GM23338 (cell line): ENCODE data around the gene TGFBI. TPM values are rescaled to one million over a fixed set of nuclear protein-coding genes. Genes with fewer than 3 reads are reported as not detected.

Source experiments
- ATAC-seq: fragments of 200-7000 bp; cut with Tn5 transposase; 3 replicates; pipeline ENCODE4 v1.9.1; 2020
- DNase-seq: peaks from one replicate; pipeline ENCODE4 v3.0.0-alpha.2; 2015; ENCODE audit warnings: low spot score
- H2AFZ ChIP-seq: fragments of 200-600 bp; sonication (generic); 2 replicates; pipeline ENCODE4 v1.8.0; 2016; ENCODE audit warnings: antibody characterized with exemption, mild to moderate bottlenecking, moderate library complexity
- H3F3A ChIP-seq: fragments of 200-600 bp; sonication (generic); replicated peaks from 2 replicates; pipeline ENCODE4 v1.8.0; 2017; ENCODE audit warnings: antibody characterized with exemption, mixed run types, low read depth
- H3K27ac ChIP-seq: fragments of 200-600 bp; sonication (generic); 2 replicates; pipeline ENCODE4 v1.6.1; 2016; ENCODE audit warnings: low read depth
- H3K27me3 ChIP-seq: fragments of 200-600 bp; sonication (generic); 2 replicates; pipeline ENCODE4 v1.8.0; 2016; ENCODE audit warnings: mild to moderate bottlenecking, mixed run types, moderate library complexity; ENCODE audit not compliant: insufficient read depth
- H3K36me3 ChIP-seq: fragments of 200-600 bp; sonication (generic); 2 replicates; pipeline ENCODE4 v1.8.0; 2016; ENCODE audit warnings: mild to moderate bottlenecking; ENCODE audit not compliant: insufficient read depth
- H3K4me1 ChIP-seq: fragments of 200-600 bp; sonication (generic); 2 replicates; pipeline ENCODE4 v1.8.0; 2016; ENCODE audit warnings: mild to moderate bottlenecking, moderate library complexity; ENCODE audit not compliant: insufficient read depth
- H3K4me2 ChIP-seq: fragments of 200-600 bp; sonication (generic); 2 replicates; pipeline ENCODE4 v1.7.1; 2017; ENCODE audit warnings: mixed run types
- H3K4me3 ChIP-seq: fragments of 200-600 bp; sonication (generic); 2 replicates; pipeline ENCODE4 v1.6.1; 2016; ENCODE audit warnings: mixed run types
- H3K79me2 ChIP-seq: fragments of 200-600 bp; sonication (generic); replicated peaks from 2 replicates; pipeline ENCODE4 v1.8.0; 2017; ENCODE audit warnings: mild to moderate bottlenecking; ENCODE audit not compliant: insufficient read depth
- H3K9me2 ChIP-seq: fragments of 200-600 bp; sonication (generic); 2 replicates; pipeline ENCODE4 v1.8.0; 2017; ENCODE audit not compliant: insufficient read depth
- H4K20me1 ChIP-seq: fragments of 200-600 bp; sonication (generic); replicated peaks from 2 replicates; pipeline ENCODE4 v1.8.0; 2017; ENCODE audit warnings: mild to moderate bottlenecking; ENCODE audit not compliant: insufficient read depth
- H3K27ac Mint-ChIP-seq: 2 replicates; pipeline ENCODE4 v1.8.0; 2020; ENCODE audit warnings: inconsistent platforms, mild to moderate bottlenecking, moderate library complexity, mixed read lengths
- H3K27me3 Mint-ChIP-seq: 3 replicates; pipeline ENCODE4 v1.8.0; 2022; ENCODE audit warnings: low read depth, mild to moderate bottlenecking, moderate library complexity, mixed read lengths, inconsistent platforms; ENCODE audit not compliant: insufficient read depth, poor library complexity
- H3K36me3 Mint-ChIP-seq: 3 replicates; pipeline ENCODE4 v1.8.0; 2021; ENCODE audit warnings: low read depth, mild to moderate bottlenecking, inconsistent platforms, moderate library complexity, mixed read lengths
- H3K4me1 Mint-ChIP-seq: 3 replicates; pipeline ENCODE4 v1.8.0; 2020; ENCODE audit warnings: mild to moderate bottlenecking, inconsistent platforms, mixed read lengths
- H3K4me3 Mint-ChIP-seq: 3 replicates; pipeline ENCODE4 v1.8.0; 2021; ENCODE audit warnings: moderate library complexity, mild to moderate bottlenecking, inconsistent platforms, mixed read lengths
- H3K9me3 Mint-ChIP-seq: 3 replicates; pipeline ENCODE4 v1.8.0; 2020; ENCODE audit warnings: moderate library complexity, mild to moderate bottlenecking, inconsistent platforms, mixed read lengths
- CTCF ChIP-seq, 2 experiments: fragments of 200-600 bp in 1 of 2; sonication (generic) in 1 of 2; conservative IDR thresholded peaks; 2 replicates each; pipeline versions ENCODE4 v1.5.1 to v1.6.1; 2016 to 2017; ENCODE audit warnings: antibody characterized with exemption in 2 of 2, low read depth in 2 of 2, mild to moderate bottlenecking in 2 of 2, moderate library complexity in 1 of 2
- ETS1 ChIP-seq: IDR thresholded peaks from 2 replicates; pipeline ENCODE4 v1.6.1; 2016; ENCODE audit warnings: antibody characterized with exemption
- EZH2 ChIP-seq: fragments of 200-600 bp; sonication (generic); IDR thresholded peaks from one replicate; pipeline ENCODE4 v1.8.0; 2017; ENCODE audit warnings: antibody characterized with exemption, mild to moderate bottlenecking, low read depth; ENCODE audit not compliant: unreplicated experiment
- JUNB ChIP-seq: IDR thresholded peaks from one replicate; pipeline ENCODE4 v1.6.1; 2016; ENCODE audit warnings: antibody characterized with exemption; ENCODE audit not compliant: unreplicated experiment
- NANOG ChIP-seq: IDR thresholded peaks from 2 replicates; pipeline ENCODE4 v1.6.1; 2016; ENCODE audit warnings: antibody characterized with exemption, borderline replicate concordance
- STAT1 ChIP-seq: IDR thresholded peaks from one replicate; pipeline ENCODE4 v1.6.1; 2016; ENCODE audit warnings: antibody characterized with exemption; ENCODE audit not compliant: unreplicated experiment
- ZNF114 ChIP-seq: fragments of 250-450 bp; sonication (Bioruptor Pico); IDR thresholded peaks from 2 replicates; pipeline ENCODE4 v1.5.0; 2020; ENCODE audit warnings: mild to moderate bottlenecking, moderate library complexity
- ZNF462 ChIP-seq: fragments of 250-450 bp; sonication (Bioruptor Pico); IDR thresholded peaks from 2 replicates; pipeline ENCODE4 v1.5.0; 2020; ENCODE audit warnings: mild to moderate bottlenecking, moderate library complexity
- polyA plus RNA-seq: library from polyadenylated mRNA; unstranded; fragments of >200 nt; fragmentation: Nextera tagmentation; extraction: Ambion mirVana; gene quantifications from 2 replicates; pipeline ENCODE4 v1.2.1, GENCODE V29; 2016
- total RNA-seq: library from RNA; depleted of rRNA; stranded (reverse); fragments of >200 nt; shearing (Covaris generic); gene quantifications from 2 replicates; pipeline ENCODE4 v1.2.3, GENCODE V29; 2014

Gene TGFBI
- total and polyA plus RNA-seq, 2 experiments from 2014 or later, result 8.9 to 9.4 TPM

GRCh38 chr5:136039202-136039601 is 10.4 kb downstream of the TGFBI start:
- no peak for DNase-seq
- Mint-ChIP-seq H3K27me3 (peaks cover 8% of the 10 kb centered on the region), H3K27ac (no peak overlapping the region), H3K9me3 (peaks cover 6% of the 10 kb centered on the region; the same call in 2 of the 3 replicates), H3K36me3 (peaks cover 7% of the 10 kb centered on the region; the same call in 2 of the 3 replicates), H3K4me3 (no peak overlapping the region), H3K4me1 (peaks cover 21% of the 10 kb centered on the region)
- no peak overlapping the region for H3K27ac ChIP-seq
- no peak overlapping the region for H3K4me3 ChIP-seq
- TF ChIP-seq STAT1, result no peak
- ATAC-seq, result no peak
- H3K4me1 ChIP-seq, result no peaks in the 10 kb centered on the region
- H3K4me2 ChIP-seq, result no peak overlapping the region
- H3K79me2 ChIP-seq, result no peaks in the 10 kb centered on the region
- no peaks in the 10 kb centered on the region for H4K20me1 ChIP-seq
- H3F3A ChIP-seq, result no peaks in the 10 kb centered on the region
- H3K9me2 ChIP-seq, result no peaks in the 10 kb centered on the region
- H3K27me3 ChIP-seq, result no peaks in the 10 kb centered on the region
- no peaks in the 10 kb centered on the region for H3K36me3 ChIP-seq
- no peak overlapping the region for H2AFZ ChIP-seq

GRCh38 chr5:136040746-136041415 is 12.1 kb downstream of the TGFBI start:
- no peaks in the 10 kb centered on the region for H3K27me3 ChIP-seq
- no peak overlapping the region for H3K4me3 ChIP-seq
- Mint-ChIP-seq H3K9me3 (peaks cover 6% of the 10 kb centered on the region; the same call in 2 of the 3 replicates), H3K36me3 (peaks cover 7% of the 10 kb centered on the region; the same call in 2 of the 3 replicates), H3K4me3 (no peak overlapping the region), H3K4me1 (peaks cover 21% of the 10 kb centered on the region), H3K27ac (no peak overlapping the region), H3K27me3 (peaks cover 6% of the 10 kb centered on the region)
- no peak overlapping the region for H3K27ac ChIP-seq
- no peaks in the 10 kb centered on the region for H4K20me1 ChIP-seq
- H2AFZ ChIP-seq, result no peak overlapping the region
- H3K4me2 ChIP-seq, result no peak overlapping the region
- H3K79me2 ChIP-seq, result no peaks in the 10 kb centered on the region
- no peaks in the 10 kb centered on the region for H3F3A ChIP-seq
- H3K4me1 ChIP-seq, result no peaks in the 10 kb centered on the region
- DNase-seq (no peak), ATAC-seq (no peak)
- no peaks in the 10 kb centered on the region for H3K9me2 ChIP-seq
- H3K36me3 ChIP-seq, result no peaks in the 10 kb centered on the region
- TF ChIP-seq EZH2, result no peak
- TF ChIP-seq ZNF114 (CRISPR knock-in tag), result no peak
- TF ChIP-seq NANOG, result no peak
- no peak for TF ChIP-seq CTCF (conservative IDR thresholded peaks at IDR 0.05; ENCODE audit: low read depth in 2 of 2)
- no peak for TF ChIP-seq ZNF462 (CRISPR knock-in tag)
- TF ChIP-seq ETS1, result no peak
- TF ChIP-seq JUNB, result no peak
